AG09309 (cell line): Measurements from ENCODE around the gene NCLN.

Experiments
- DNase-seq: peaks from one replicate; pipeline ENCODE4 v3.0.0-alpha.2; 2010; ENCODE audit warnings: low read depth
- H3K4me3 ChIP-seq: 2 replicates; pipeline ENCODE4 v1.5.1; 2011; ENCODE audit warnings: mild to moderate bottlenecking, low read depth, low read length, moderate library complexity; ENCODE audit not compliant: control insufficient read depth
- TF ChIP-seq, protein P1 (sequence below): IDR thresholded peaks from 2 replicates; pipeline ENCODE4 v1.5.1; 2011; ENCODE audit warnings: mild to moderate bottlenecking, low read depth, low read length, inconsistent platforms; ENCODE audit not compliant: insufficient read depth, control insufficient read depth; ENCODE audit errors: missing control alignments

Gene NCLN

GRCh38 chr19:3186160-3186688 is 494 bp downstream of the NCLN start:
- TF ChIP-seq, protein P1, sequence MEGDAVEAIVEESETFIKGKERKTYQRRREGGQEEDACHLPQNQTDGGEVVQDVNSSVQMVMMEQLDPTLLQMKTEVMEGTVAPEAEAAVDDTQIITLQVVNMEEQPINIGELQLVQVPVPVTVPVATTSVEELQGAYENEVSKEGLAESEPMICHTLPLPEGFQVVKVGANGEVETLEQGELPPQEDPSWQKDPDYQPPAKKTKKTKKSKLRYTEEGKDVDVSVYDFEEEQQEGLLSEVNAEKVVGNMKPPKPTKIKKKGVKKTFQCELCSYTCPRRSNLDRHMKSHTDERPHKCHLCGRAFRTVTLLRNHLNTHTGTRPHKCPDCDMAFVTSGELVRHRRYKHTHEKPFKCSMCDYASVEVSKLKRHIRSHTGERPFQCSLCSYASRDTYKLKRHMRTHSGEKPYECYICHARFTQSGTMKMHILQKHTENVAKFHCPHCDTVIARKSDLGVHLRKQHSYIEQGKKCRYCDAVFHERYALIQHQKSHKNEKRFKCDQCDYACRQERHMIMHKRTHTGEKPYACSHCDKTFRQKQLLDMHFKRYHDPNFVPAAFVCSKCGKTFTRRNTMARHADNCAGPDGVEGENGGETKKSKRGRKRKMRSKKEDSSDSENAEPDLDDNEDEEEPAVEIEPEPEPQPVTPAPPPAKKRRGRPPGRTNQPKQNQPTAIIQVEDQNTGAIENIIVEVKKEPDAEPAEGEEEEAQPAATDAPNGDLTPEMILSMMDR: no peak
- DNase-seq: no peak
- H3K4me3 ChIP-seq: peak overlapping the region; percentile 63

- no peak for DNase-seq
- TF ChIP-seq, protein P1: no peak
- peak overlapping the region; percentile 63 for H3K4me3 ChIP-seq
These were observed 1.3 kb downstream of the NCLN start for GRCh38 chr19:3186891-3187661.

DNA sequence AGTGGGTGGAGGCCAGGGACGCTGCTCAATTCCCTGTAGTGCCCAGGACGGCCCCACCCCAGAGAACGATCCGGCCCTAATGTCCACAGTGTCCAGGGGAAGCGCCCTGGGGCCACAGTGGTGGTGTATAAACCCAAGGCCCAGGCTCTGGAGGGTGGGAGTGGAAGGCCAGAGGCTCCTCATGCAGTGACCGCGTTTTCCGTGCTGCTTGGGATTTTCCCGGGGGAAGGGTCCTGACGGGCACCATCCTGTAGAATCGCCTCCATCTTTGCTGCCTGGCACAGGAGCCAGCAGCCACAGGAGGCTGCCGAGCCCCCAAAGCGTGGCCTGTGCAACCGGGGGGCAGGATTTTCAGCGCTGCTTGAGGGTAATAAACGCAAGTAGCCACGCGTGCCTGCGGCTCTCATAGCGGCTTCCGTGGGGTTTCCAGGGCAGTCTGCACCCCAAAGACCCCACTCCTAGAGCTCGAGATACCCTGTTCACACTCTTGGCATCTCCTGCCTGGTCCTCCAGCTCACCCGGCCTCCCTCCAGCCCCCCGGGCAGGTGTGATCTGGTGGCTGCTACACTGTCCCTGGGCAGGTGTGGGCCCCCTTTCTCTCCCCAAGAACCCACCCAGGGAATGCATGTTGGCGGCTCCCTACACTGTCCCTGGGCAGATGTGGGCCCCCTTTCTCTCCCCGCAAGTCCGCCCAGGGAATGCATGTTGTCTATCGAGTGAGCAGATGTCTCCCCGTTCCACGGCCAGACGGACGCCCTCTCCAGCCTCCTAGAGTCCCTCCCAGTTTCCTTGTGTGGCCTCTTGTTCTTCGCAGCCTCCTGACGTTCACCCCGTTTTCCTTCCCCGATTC is 2.2 kb downstream of the NCLN start:
- no peak for DNase-seq
- TF ChIP-seq, protein P1: no peak
- H3K4me3 ChIP-seq: no peak overlapping the region

- no peak overlapping the region for H3K4me3 ChIP-seq
- TF ChIP-seq, protein P1: no peak
- no peak for DNase-seq
These were observed 3.2 kb downstream of the NCLN start for GRCh38 chr19:3188627-3189596.

- DNase-seq: no peak
- TF ChIP-seq, protein P1: no peak
- H3K4me3 ChIP-seq: no peak overlapping the region
These were observed 4.2 kb downstream of the NCLN start for GRCh38 chr19:3189702-3190469.

DNA sequence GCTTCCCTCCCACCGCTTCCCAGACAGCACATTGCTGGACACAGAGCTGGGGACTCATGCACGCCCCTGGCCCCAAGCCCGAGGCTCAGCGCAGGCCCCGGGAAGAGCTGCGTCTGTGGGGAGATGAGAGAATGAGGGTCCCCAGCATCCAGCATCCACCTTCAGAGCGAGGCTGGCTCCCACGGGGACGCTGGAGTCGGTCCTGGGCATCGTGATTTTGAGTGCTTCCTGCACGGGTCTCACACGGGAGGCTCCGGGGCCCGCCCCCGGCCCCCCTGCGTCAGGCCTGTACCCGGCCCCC is 4.7 kb downstream of the NCLN start:
- DNase-seq: no peak
- H3K4me3 ChIP-seq: no peak overlapping the region

More for the DNA sequence above, 4.7 kb downstream of the NCLN start:
- TF ChIP-seq, protein P1: no peak
